CD4-positive, CD25-positive, alpha-beta regulatory T cell (primary cell): ENCODE results near the gene RSL24D1. TPM values are rescaled to one million over a fixed set of nuclear protein-coding genes. Genes with fewer than 3 reads are reported as not detected.

Experiments
- ATAC-seq, 2 donors: fragments of 150-1000 bp; cut with Tn5 transposase; one replicate each; pipeline ENCODE4 v1.10.0; 2021; ENCODE audit warnings: low read depth in 2 of 2, moderate number of reproducible peaks in 2 of 2, moderate library complexity in 1 of 2
- DNase-seq, 3 donors: peaks; one replicate each; pipeline versions ENCODE4 v3.0.0 to v3.0.0-alpha.2; 2012 to 2022; ENCODE audit warnings: mixed read lengths in 1 of 3
- H3K27ac ChIP-seq: one replicate; pipeline ENCODE4 v1.7.0; 2013; ENCODE audit warnings: mild to moderate bottlenecking, low read length; ENCODE audit not compliant: insufficient read depth, poor library complexity, severe bottlenecking
- H3K27me3 ChIP-seq: one replicate; pipeline ENCODE4 v1.7.0; 2013; ENCODE audit warnings: low read length; ENCODE audit not compliant: control insufficient read depth, insufficient read depth
- H3K36me3 ChIP-seq: one replicate; pipeline ENCODE4 v1.7.0; 2013; ENCODE audit warnings: mild to moderate bottlenecking, low read length, moderate library complexity; ENCODE audit not compliant: control insufficient read depth, insufficient read depth
- H3K4me1 ChIP-seq: 2 replicates; pipeline ENCODE4 v1.7.0; 2013; ENCODE audit warnings: mild to moderate bottlenecking, low read length; ENCODE audit not compliant: insufficient read depth, control insufficient read depth, poor library complexity, severe bottlenecking
- H3K4me3 ChIP-seq: one replicate; pipeline ENCODE4 v1.7.0; 2013; ENCODE audit warnings: low read depth, mild to moderate bottlenecking, low read length, moderate library complexity
- H3K9me3 ChIP-seq, 2 experiments: 1 replicate in 1 of 2; 2 replicates in 1 of 2; pipeline ENCODE4 v1.7.0; 2013; ENCODE audit warnings: low read length in 2 of 2, mild to moderate bottlenecking in 1 of 2, moderate library complexity in 1 of 2; ENCODE audit not compliant: control insufficient read depth in 2 of 2
- H3K27ac Mint-ChIP-seq, 3 donors: one replicate each; pipeline ENCODE4 v1.8.0; 2020 to 2022; ENCODE audit warnings: mild to moderate bottlenecking in 3 of 3, mixed read lengths in 3 of 3, moderate library complexity in 2 of 3
- H3K27me3 Mint-ChIP-seq: one replicate; pipeline ENCODE4 v1.8.0; 2022; ENCODE audit warnings: mild to moderate bottlenecking, mixed read lengths
- H3K36me3 Mint-ChIP-seq: one replicate; pipeline ENCODE4 v1.8.0; 2020; ENCODE audit warnings: mixed read lengths
- H3K4me1 Mint-ChIP-seq, 4 donors: one replicate each; pipeline ENCODE4 v1.8.0; 2020 to 2022; ENCODE audit warnings: mixed read lengths in 4 of 4, mild to moderate bottlenecking in 1 of 4
- H3K4me3 Mint-ChIP-seq, 4 donors: one replicate each; pipeline ENCODE4 v1.8.0; 2020 to 2022; ENCODE audit warnings: mild to moderate bottlenecking in 4 of 4, mixed read lengths in 4 of 4, moderate library complexity in 3 of 4
- H3K9me3 Mint-ChIP-seq, 7 donors: one replicate each; pipeline ENCODE4 v1.8.0; 2020 to 2022; ENCODE audit warnings: mixed read lengths in 7 of 7, mild to moderate bottlenecking in 3 of 7, moderate library complexity in 2 of 7
- polyA plus RNA-seq, 4 donors: library from polyadenylated mRNA; unstranded; fragments of 300-500 nt; fragmentation: Illumina TruSeq; gene quantifications; one replicate each; pipeline ENCODE4 v1.2.3, GENCODE V29; 2021
- total RNA-seq: library from RNA; stranded (reverse); gene quantifications from one replicate; pipeline ENCODE4 v1.2.3, GENCODE V29; 2022

The RSL24D1 gene
- total and polyA plus RNA-seq, 5 donors from 2014 or later = 85.4 to 121 (median 108) TPM

DNA sequence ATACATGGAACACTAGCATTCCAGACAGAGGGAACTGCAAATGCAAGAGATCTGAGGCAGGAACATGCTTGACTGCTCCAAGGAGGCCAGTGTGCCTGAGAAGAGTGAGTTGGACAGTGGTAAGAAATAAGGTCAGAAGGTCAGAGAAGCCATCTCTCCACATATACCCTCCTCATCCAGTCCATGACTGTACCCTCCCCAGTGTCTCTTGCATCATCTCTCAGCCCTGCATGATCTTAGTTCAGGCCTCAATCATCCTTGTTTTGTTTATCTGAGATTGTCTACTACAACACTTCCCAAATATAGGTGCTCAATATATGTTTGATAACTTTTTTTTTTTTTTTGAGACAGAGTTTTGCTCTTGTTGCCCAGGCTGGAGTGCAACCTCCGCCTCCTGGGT is 5.5 kb upstream of the RSL24D1 start:
- DNase-seq (no peak), ATAC-seq (no peak)
- H3K9me3 ChIP-seq = no peaks in the 10 kb centered on the region
- H3K27ac ChIP-seq = no peak overlapping the region
- H3K4me1 ChIP-seq = peaks cover 9% of the 10 kb centered on the region
- Mint-ChIP-seq H3K36me3 (peaks cover 12% of the 10 kb centered on the region), H3K27ac (no peak overlapping the region), H3K27me3 (no peaks in the 10 kb centered on the region), H3K9me3 (peaks cover 0 to 3% (median 0%) of the 10 kb centered on the region in 7 donors), H3K4me1 (peaks cover 3 to 10% (median 8%) of the 10 kb centered on the region in 4 donors), H3K4me3 (no peak overlapping the region)
- H3K36me3 ChIP-seq = peaks cover 12% of the 10 kb centered on the region
- no peak overlapping the region for H3K4me3 ChIP-seq
- H3K27me3 ChIP-seq = no peaks in the 10 kb centered on the region

DNA sequence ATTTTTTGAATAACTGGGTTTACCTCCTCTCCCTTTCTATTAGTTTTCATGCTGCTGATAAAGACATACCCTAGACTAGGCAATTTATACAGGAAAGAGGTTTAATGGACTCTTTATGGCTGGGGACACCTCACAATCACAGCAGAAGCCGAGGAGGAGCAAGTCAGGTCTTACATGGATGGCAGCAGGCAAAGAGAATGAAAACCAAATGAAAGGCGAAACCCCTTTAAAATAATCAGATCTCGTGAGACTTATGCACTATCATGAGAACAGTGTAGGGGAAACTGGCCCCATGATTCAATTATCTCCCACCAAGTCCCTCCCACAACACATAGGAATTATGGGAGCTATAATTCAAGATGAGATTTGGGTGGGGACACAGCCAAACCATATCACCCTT is 2.0 kb upstream of the RSL24D1 start:
- peaks cover 4% of the 10 kb centered on the region for H3K36me3 Mint-ChIP-seq
- Histone ChIP-seq H3K4me1 (peaks cover 36% of the 10 kb centered on the region), H3K4me3 (no peak overlapping the region), H3K36me3 (no peaks in the 10 kb centered on the region), H3K9me3 (no peaks in the 10 kb centered on the region), H3K27ac (no peak overlapping the region), H3K27me3 (no peaks in the 10 kb centered on the region)
- H3K4me1 Mint-ChIP-seq = peaks cover 8 to 17% (median 9%) of the 10 kb centered on the region in 4 donors
- no peaks in the 10 kb centered on the region for H3K27me3 Mint-ChIP-seq
- peak overlapping the region in 3 of 4 donors; percentile 27 to 74 (median 64) for H3K4me3 Mint-ChIP-seq
- H3K27ac Mint-ChIP-seq = peak overlapping the region; percentile 0 to 86 (median 52)
- H3K9me3 Mint-ChIP-seq = peaks cover 0 to 3% (median 0%) of the 10 kb centered on the region in 7 donors
- no peak for DNase-seq
- ATAC-seq = no peak

DNA sequence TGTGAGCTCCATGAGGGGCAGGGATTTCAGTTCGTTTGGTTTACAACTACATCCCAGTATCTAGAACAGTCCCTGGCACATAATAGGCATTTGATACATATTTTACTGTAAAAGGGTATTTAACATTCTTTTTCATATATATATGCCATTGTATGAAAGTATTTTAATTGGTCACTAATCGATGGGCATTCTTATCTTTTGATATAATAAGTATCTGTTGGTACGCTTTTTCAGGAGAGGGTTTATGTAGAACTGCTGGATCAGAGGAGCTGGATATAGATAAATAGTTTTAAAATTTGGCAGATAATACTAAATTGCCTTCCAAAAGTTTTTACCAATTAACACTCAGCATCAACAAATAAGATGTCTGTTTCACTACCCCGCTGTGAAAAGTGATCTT is 978 bp upstream of the RSL24D1 start:
- Histone ChIP-seq H3K9me3 (no peaks in the 10 kb centered on the region), H3K4me1 (peaks cover 38% of the 10 kb centered on the region), H3K36me3 (no peaks in the 10 kb centered on the region), H3K27me3 (no peaks in the 10 kb centered on the region), H3K4me3 (peak overlapping the region; percentile 97), H3K27ac (peak overlapping the region; percentile 92)
- peaks cover 4% of the 10 kb centered on the region for H3K36me3 Mint-ChIP-seq
- H3K4me3 Mint-ChIP-seq = no peak overlapping the region
- DNase-seq (no peak), ATAC-seq (no peak)
- peaks cover 0 to 3% (median 0%) of the 10 kb centered on the region in 7 donors for H3K9me3 Mint-ChIP-seq
- H3K27me3 Mint-ChIP-seq = no peaks in the 10 kb centered on the region
- peaks cover 14 to 21% (median 18%) of the 10 kb centered on the region in 4 donors for H3K4me1 Mint-ChIP-seq
- no peak overlapping the region for H3K27ac Mint-ChIP-seq

DNA sequence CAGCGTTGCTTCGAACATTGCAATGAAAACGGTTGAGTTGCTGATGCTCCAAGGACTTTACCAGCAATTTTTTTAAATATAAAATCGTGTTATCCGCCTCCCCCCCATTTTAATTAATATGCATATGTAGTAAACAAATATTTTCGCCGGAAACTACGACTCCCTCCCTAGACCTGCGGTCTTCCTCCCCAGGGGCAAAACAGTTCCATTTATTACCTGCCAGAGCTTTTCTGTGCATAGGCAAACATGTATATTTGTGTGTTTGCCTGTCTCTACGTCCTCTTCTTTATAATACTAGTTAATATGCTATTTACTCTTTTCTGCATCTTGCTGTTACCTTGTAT is 593 bp upstream of the RSL24D1 start:
- Histone ChIP-seq H3K27me3 (no peaks in the 10 kb centered on the region), H3K9me3 (no peaks in the 10 kb centered on the region), H3K4me1 (peaks cover 38% of the 10 kb centered on the region), H3K4me3 (peak overlapping the region; percentile 97), H3K27ac (peak overlapping the region; percentile 92), H3K36me3 (peaks cover 3% of the 10 kb centered on the region)
- peaks cover 0 to 3% (median 0%) of the 10 kb centered on the region in 7 donors for H3K9me3 Mint-ChIP-seq
- peaks cover 14 to 21% (median 20%) of the 10 kb centered on the region in 4 donors for H3K4me1 Mint-ChIP-seq
- ATAC-seq (no peak), DNase-seq (peak in 1 of 3 donors; percentile 69)
- peaks cover 4% of the 10 kb centered on the region for H3K36me3 Mint-ChIP-seq
- H3K27ac Mint-ChIP-seq = no peak overlapping the region
- H3K27me3 Mint-ChIP-seq = no peaks in the 10 kb centered on the region
- H3K4me3 Mint-ChIP-seq = no peak overlapping the region

DNA sequence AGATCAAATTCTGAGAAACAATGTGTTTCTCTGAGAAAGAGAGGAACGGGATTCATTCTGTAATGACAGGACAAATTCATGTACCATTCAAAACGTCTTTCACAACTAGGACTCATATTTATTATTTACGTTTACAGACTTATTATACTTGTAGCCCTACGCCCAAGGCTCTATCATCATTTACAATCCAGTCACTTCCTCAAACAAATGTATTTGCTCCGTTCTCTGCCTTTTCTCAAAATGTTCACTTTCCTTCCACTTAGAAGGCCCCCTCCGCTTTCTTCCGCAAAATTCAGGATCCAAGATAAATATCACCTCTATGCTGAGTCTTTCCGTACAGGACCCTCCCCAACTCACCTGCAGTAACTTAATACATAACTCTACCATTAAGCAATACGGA is 745 bp downstream of the RSL24D1 start:
- ATAC-seq (no peak), DNase-seq (peak in 1 of 3 donors; percentile 33)
- no peak overlapping the region for H3K4me3 Mint-ChIP-seq
- Histone ChIP-seq H3K9me3 (no peaks in the 10 kb centered on the region), H3K27ac (peak overlapping the region; percentile 92), H3K4me1 (peaks cover 42% of the 10 kb centered on the region), H3K36me3 (peaks cover 16% of the 10 kb centered on the region), H3K4me3 (peak overlapping the region; percentile 97), H3K27me3 (no peaks in the 10 kb centered on the region)
- no peak overlapping the region for H3K27ac Mint-ChIP-seq
- H3K9me3 Mint-ChIP-seq = peaks cover 0 to 3% (median 0%) of the 10 kb centered on the region in 7 donors
- H3K36me3 Mint-ChIP-seq = peaks cover 7% of the 10 kb centered on the region
- H3K4me1 Mint-ChIP-seq = peaks cover 23 to 32% (median 28%) of the 10 kb centered on the region in 4 donors
- H3K27me3 Mint-ChIP-seq = no peaks in the 10 kb centered on the region

DNA sequence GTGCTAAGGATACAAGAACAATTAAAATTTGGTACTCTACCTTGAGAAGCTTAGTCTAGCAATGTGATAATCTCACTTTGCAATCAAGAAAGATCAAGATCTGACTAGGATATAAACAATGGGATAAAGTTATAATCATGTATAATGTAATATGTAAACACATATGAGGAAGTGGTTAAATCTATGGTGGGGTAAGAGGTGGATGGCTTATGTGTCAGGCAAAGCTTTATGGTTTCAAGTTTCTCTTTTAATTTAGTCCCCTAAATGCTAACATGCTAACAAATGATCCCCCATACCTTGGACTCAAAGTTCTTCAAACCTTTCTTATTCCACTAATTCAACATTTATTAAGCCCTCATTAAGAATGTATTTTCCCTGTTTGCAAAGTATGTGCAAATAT is 2.5 kb downstream of the RSL24D1 start:
- Histone ChIP-seq H3K4me3 (peak overlapping the region; percentile 97), H3K27ac (peak overlapping the region; percentile 36), H3K27me3 (no peaks in the 10 kb centered on the region), H3K36me3 (peaks cover 29% of the 10 kb centered on the region), H3K4me1 (peaks cover 42% of the 10 kb centered on the region), H3K9me3 (no peaks in the 10 kb centered on the region)
- ATAC-seq = no peak
- Mint-ChIP-seq H3K36me3 (peaks cover 13% of the 10 kb centered on the region), H3K9me3 (peaks cover 0 to 2% (median 0%) of the 10 kb centered on the region in 7 donors), H3K27me3 (no peaks in the 10 kb centered on the region), H3K4me3 (peak overlapping the region in 1 of 4 donors; percentile 39), H3K4me1 (peaks cover 22 to 37% (median 29%) of the 10 kb centered on the region in 4 donors), H3K27ac (peak overlapping the region in 1 of 3 donors; percentile 52)
- DNase-seq = peak in 1 of 3 donors; percentile 21

DNA sequence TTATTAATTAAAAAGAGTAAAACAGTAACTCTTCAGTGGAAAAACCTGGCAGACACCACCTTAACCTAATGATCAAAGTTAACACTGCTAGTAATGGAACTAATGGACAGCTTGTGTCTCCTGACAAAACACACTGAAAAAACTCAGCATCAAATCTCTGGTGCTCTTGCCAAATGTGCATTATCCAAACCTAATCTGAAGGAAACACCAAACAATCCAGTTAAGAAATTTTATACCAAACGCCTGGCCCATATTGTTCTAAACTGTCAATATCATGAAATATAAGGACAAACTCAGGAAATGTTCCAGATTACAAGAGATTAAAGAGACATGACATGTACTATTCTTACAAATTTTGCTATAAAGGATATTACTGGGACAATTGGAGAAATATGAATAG is 10.4 kb downstream of the RSL24D1 start:
- Histone ChIP-seq H3K4me1 (peaks cover 2% of the 10 kb centered on the region), H3K9me3 (no peaks in the 10 kb centered on the region), H3K4me3 (no peak overlapping the region), H3K27ac (no peak overlapping the region), H3K27me3 (no peaks in the 10 kb centered on the region), H3K36me3 (peaks cover 86% of the 10 kb centered on the region)
- ATAC-seq (no peak), DNase-seq (no peak)
- Mint-ChIP-seq H3K9me3 (no peaks in the 10 kb centered on the region), H3K36me3 (peaks cover 44% of the 10 kb centered on the region), H3K27me3 (no peaks in the 10 kb centered on the region), H3K4me3 (no peak overlapping the region), H3K27ac (no peak overlapping the region), H3K4me1 (peaks cover 34 to 46% (median 40%) of the 10 kb centered on the region in 4 donors)

DNA sequence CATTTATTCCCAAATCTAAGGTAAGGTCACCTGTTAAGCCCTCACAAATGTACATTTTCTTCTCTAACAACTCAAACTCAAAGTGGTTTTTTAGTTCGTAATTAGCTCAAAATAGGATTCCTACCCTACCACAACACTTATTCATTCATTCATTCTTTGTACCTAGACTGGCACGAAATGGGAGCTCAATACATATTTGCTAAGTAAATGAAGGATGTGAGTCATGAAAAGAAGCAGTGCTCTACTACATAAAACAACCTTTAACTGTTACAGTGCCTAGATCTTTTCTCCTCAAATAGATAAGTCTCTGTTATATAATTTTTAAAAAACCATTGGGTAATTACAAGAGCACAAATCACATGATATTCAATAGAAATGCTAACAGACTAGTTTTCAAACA is 13.1 kb downstream of the RSL24D1 start:
- H3K36me3 ChIP-seq = peaks cover 86% of the 10 kb centered on the region
- no peaks in the 10 kb centered on the region for H3K9me3 ChIP-seq
- peaks cover 42% of the 10 kb centered on the region for H3K36me3 Mint-ChIP-seq
- ATAC-seq (no peak), DNase-seq (no peak)
- H3K27me3 ChIP-seq = no peaks in the 10 kb centered on the region
- H3K4me3 Mint-ChIP-seq = no peak overlapping the region
- H3K9me3 Mint-ChIP-seq = no peaks in the 10 kb centered on the region
- no peak overlapping the region for H3K27ac Mint-ChIP-seq
- H3K27ac ChIP-seq = no peak overlapping the region
- H3K27me3 Mint-ChIP-seq = no peaks in the 10 kb centered on the region
- no peaks in the 10 kb centered on the region for H3K4me1 ChIP-seq
- H3K4me3 ChIP-seq = no peak overlapping the region
- H3K4me1 Mint-ChIP-seq = peaks cover 21 to 38% (median 32%) of the 10 kb centered on the region in 4 donors
